Cardiac fibroblast (primary cell): Measurements from ENCODE around the gene SLC11A1.

Experiments used
- DNase-seq, 2 donors: peaks; one replicate each; pipeline versions ENCODE4 v3.0.0 to v3.0.0-alpha.2; 2010; ENCODE audit warnings: low read depth in 2 of 2
- H3K4me3 ChIP-seq, 2 donors: replicated peaks in 1 of 2; 1 replicate in 1 of 2; 2 replicates in 1 of 2; pipeline ENCODE4 v1.5.1; 2011; ENCODE audit warnings: low read depth in 2 of 2, low read length in 2 of 2, mild to moderate bottlenecking in 2 of 2, moderate library complexity in 1 of 2
- TF ChIP-seq, protein P1 (sequence below): IDR thresholded peaks from one replicate; pipeline ENCODE4 v1.5.1; 2011; ENCODE audit warnings: low read depth, mild to moderate bottlenecking, low read length, inconsistent platforms

The SLC11A1 gene

DNA sequence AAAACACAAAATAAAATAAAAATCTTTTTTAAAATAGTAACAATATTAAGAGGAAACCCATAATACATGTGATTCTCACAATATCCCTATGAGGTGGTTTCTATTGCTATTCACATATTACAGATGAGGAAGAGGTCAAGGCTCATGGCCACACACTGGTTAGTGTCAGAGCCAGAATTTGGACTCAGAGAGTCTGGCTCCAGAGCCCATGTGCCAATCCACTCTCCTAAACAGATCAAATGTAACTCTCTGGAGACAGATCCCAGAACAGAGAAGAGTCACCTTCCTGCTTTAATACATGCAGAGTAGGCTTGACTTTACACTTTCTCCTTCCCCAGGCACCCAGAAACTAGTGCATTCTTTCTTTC lies 10.1 kb upstream of the SLC11A1 start:
- H3K4me3 ChIP-seq: no peak overlapping the region
- no peak for DNase-seq
- TF ChIP-seq, protein P1, sequence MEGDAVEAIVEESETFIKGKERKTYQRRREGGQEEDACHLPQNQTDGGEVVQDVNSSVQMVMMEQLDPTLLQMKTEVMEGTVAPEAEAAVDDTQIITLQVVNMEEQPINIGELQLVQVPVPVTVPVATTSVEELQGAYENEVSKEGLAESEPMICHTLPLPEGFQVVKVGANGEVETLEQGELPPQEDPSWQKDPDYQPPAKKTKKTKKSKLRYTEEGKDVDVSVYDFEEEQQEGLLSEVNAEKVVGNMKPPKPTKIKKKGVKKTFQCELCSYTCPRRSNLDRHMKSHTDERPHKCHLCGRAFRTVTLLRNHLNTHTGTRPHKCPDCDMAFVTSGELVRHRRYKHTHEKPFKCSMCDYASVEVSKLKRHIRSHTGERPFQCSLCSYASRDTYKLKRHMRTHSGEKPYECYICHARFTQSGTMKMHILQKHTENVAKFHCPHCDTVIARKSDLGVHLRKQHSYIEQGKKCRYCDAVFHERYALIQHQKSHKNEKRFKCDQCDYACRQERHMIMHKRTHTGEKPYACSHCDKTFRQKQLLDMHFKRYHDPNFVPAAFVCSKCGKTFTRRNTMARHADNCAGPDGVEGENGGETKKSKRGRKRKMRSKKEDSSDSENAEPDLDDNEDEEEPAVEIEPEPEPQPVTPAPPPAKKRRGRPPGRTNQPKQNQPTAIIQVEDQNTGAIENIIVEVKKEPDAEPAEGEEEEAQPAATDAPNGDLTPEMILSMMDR: no peak

DNA sequence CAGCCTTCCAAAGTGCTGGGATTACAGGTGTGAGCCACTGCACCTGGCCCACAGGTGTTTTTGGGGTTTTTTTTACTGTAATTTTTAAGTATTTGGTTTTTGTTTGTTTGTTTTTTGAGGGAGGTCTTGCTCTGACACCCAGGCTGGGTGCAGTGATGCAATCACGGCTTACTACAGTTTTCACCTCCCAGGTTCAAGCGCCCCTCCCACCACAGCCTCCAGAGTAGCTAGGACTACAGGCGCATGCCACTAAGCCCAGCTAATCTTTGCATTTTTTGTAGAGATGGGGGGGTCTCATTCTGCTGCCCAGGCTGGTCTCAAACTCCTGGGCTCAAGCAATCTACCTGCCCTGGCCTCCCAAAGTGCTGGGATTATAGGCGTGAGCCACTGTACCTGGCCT lies 7.3 kb upstream of the SLC11A1 start:
- no peak for DNase-seq
- no peak overlapping the region for H3K4me3 ChIP-seq
- TF ChIP-seq, protein P1: no peak

DNA sequence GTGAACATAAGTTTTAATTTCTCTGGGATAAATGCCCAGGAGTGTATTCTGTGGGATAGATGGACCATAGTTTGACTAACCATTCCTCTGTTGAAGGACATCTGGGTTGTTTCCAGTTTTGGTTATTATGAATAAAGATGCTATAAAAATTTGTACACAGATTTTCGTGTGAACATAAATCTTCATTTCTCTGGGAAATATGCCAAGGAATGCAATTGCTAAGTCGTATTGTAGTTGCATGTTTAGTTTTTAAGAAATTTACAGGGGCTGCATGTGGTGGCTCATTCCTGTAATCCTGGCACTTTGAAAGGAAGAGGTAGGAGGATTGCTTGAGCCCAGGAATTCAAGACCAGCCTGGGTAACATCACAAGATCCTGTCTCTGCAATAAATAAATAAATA lies 6.9 kb upstream of the SLC11A1 start:
- H3K4me3 ChIP-seq: no peak overlapping the region
- TF ChIP-seq, protein P1: no peak

DNA sequence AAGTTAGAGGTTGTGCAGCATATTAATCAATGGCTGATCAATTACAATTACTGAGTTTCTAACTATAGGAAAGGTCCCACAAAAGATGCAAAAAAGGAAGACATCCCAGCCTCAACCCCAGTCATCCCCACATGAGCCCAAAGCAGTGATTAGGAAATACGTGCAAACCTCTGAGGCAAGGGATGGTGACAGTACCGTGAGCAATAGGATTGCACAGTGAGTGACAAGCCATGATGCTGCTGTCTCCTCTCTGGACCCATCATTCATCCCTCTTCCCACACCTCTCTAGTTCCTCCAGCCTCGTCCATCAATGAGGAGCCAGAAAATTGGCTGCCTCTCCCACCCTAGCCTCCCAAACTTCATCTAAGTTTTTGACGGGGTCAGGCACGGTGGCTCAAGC lies 4.0 kb upstream of the SLC11A1 start:
- TF ChIP-seq, protein P1: no peak
- DNase-seq: no peak

More for the DNA sequence above, 6.9 kb upstream of the SLC11A1 start:
- DNase-seq: peak; percentile 56 to 85

DNA sequence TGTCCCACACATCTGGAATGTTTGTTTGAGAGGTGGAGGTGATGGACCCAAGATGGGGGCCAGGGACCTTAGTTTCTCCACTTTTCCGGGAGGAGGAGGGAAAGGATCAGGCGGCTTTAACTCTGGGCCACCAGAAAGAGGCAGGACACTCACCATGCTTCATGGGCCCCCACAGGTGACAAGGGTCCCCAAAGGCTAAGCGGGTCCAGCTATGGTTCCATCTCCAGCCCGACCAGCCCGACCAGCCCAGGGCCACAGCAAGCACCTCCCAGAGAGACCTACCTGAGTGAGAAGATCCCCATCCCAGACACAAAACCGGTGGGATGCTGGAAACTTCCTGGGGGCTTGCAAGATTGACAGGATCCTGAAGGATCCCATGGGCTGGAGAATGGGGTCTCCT lies 712 bp downstream of the SLC11A1 start:
- DNase-seq: no peak
- no peak overlapping the region for H3K4me3 ChIP-seq
- TF ChIP-seq, protein P1: no peak

More for the DNA sequence above, 4.0 kb upstream of the SLC11A1 start:
- no peak overlapping the region for H3K4me3 ChIP-seq

DNA sequence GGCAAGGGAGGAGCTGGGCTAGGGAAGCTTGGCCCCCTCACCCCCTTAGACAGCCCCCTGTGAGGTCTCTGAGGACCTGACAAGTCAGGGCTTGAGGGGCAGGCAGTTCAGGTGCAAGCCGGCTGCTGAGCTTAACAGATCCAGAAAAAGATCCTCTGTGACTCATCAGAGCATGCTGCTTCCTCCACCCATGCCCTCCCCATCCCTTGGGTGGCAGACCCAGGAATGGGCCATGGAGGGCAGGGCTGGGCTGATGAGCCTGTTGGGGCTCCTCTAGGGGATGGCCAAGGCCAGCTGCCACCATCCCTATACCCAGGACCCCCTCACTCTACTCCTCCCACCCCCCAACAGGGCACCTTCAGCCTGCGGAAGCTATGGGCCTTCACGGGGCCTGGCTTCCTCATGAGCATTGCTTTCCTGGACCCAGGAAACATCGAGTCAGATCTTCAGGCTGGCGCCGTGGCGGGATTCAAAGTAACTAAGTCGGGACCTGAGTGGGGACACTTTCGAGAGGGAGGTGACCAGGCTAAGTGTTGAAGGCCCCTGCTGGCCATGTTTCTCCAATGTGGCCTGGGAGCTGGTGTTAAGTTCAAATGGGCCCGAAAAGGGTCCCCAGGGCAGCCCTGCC lies 1.9 kb downstream of the SLC11A1 start:
- no peak overlapping the region for H3K4me3 ChIP-seq
- peak in 1 of 2 donors; percentile 22 for DNase-seq
- TF ChIP-seq, protein P1: no peak

DNA sequence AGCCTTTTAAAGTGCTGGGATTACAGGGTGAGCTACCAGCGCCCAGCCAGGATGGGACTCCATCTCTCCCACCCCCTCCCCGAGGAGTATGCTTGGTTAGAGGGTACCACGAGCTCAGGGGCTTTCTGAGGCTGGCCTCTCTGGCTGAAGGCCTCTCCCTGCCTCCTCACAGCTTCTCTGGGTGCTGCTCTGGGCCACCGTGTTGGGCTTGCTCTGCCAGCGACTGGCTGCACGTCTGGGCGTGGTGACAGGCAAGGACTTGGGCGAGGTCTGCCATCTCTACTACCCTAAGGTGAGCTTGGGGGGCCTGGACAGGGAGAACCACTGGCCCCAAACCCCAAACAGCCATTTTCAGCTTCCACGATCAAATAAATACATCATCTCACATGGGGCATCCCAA lies 2.9 kb downstream of the SLC11A1 start:
- DNase-seq: no peak
- no peak overlapping the region for H3K4me3 ChIP-seq
- TF ChIP-seq, protein P1: no peak
